ENCODE measurements around the gene ADAMTS8. TPM values are rescaled to one million over a fixed set of nuclear protein-coding genes. Genes with fewer than 3 reads are reported as not detected.
"Not testable (repeated sequence)": the region's sequence is repeated elsewhere in the genome, so short reads cannot be mapped to it uniquely, and the experiment has no call there.

The ADAMTS8 gene
- total RNA-seq, 1 donor from 2014 or later, result 4.8 TPM

- peaks cover 37% of the 10 kb centered on the region for H3K27me3 Mint-ChIP-seq
- peaks cover 3% of the 10 kb centered on the region for H3K36me3 Mint-ChIP-seq
- H3K27ac Mint-ChIP-seq, result no peak overlapping the region
- no peaks in the 10 kb centered on the region for H3K4me1 Mint-ChIP-seq (ENCODE audit: unreplicated experiment)
- TF ChIP-seq CTCF (conservative IDR thresholded peaks at IDR 0.05), result no peak
- H3K9me3 Mint-ChIP-seq, result no peaks in the 10 kb centered on the region
- DNase-seq (ENCODE audit: extremely low spot score, unreplicated experiment), result no peak
- no peak overlapping the region for H3K4me3 Mint-ChIP-seq
Measured at GRCh38 chr11:130445788-130446187, 17.4 kb upstream of the ADAMTS8 start.

GRCh38 chr11:130442737-130443136 lies 14.3 kb upstream of the ADAMTS8 start:
- H3K9me3 Mint-ChIP-seq, result no peaks in the 10 kb centered on the region
- TF ChIP-seq CTCF (conservative IDR thresholded peaks at IDR 0.05), result no peak
- H3K27me3 Mint-ChIP-seq, result peaks cover 22% of the 10 kb centered on the region
- DNase-seq (ENCODE audit: extremely low spot score, unreplicated experiment), result no peak
- no peak overlapping the region for H3K4me3 Mint-ChIP-seq
- no peaks in the 10 kb centered on the region for H3K4me1 Mint-ChIP-seq (ENCODE audit: unreplicated experiment)
- H3K27ac Mint-ChIP-seq, result no peak overlapping the region
- H3K36me3 Mint-ChIP-seq, result no peaks in the 10 kb centered on the region

GRCh38 chr11:130441719-130442118 lies 13.3 kb upstream of the ADAMTS8 start:
- Mint-ChIP-seq H3K27ac (no peak overlapping the region), H3K9me3 (no peaks in the 10 kb centered on the region), H3K36me3 (no peaks in the 10 kb centered on the region), H3K4me3 (no peak overlapping the region), H3K27me3 (peaks cover 25% of the 10 kb centered on the region), H3K4me1 (ENCODE audit: unreplicated experiment) (no peaks in the 10 kb centered on the region)
- DNase-seq (ENCODE audit: extremely low spot score, unreplicated experiment), result no peak
- TF ChIP-seq CTCF (conservative IDR thresholded peaks at IDR 0.05), result no peak

- Mint-ChIP-seq H3K9me3 (no peaks in the 10 kb centered on the region), H3K36me3 (no peaks in the 10 kb centered on the region), H3K4me1 (ENCODE audit: unreplicated experiment) (no peaks in the 10 kb centered on the region), H3K4me3 (no peak overlapping the region), H3K27ac (no peak overlapping the region), H3K27me3 (peaks cover 14% of the 10 kb centered on the region)
- TF ChIP-seq CTCF (conservative IDR thresholded peaks at IDR 0.05), result no peak
- no peak for DNase-seq (ENCODE audit: extremely low spot score, unreplicated experiment)
Measured at GRCh38 chr11:130439876-130440275, 11.5 kb upstream of the ADAMTS8 start.

GRCh38 chr11:130439160-130439519 lies 10.7 kb upstream of the ADAMTS8 start:
- TF ChIP-seq CTCF (conservative IDR thresholded peaks at IDR 0.05), result no peak
- Mint-ChIP-seq H3K9me3 (no peaks in the 10 kb centered on the region), H3K4me3 (no peak overlapping the region), H3K27ac (no peak overlapping the region), H3K4me1 (ENCODE audit: unreplicated experiment) (no peaks in the 10 kb centered on the region), H3K27me3 (peaks cover 10% of the 10 kb centered on the region), H3K36me3 (no peaks in the 10 kb centered on the region)
- DNase-seq (ENCODE audit: extremely low spot score, unreplicated experiment), result no peak

GRCh38 chr11:130438401-130439159 lies 10.2 kb upstream of the ADAMTS8 start:
- not testable (repeated sequence) for H3K4me3 Mint-ChIP-seq; H3K27me3 Mint-ChIP-seq; H3K36me3 Mint-ChIP-seq; H3K9me3 Mint-ChIP-seq; H3K27ac Mint-ChIP-seq; H3K4me1 Mint-ChIP-seq (ENCODE audit: unreplicated experiment); DNase-seq (ENCODE audit: extremely low spot score, unreplicated experiment)

All from type B pancreatic cell (in vitro differentiated cells).